Muscle layer of colon (tissue), 2 donors: ENCODE measurements around the gene GNGT2.

ENCODE experiments used
- H3K27ac ChIP-seq: one replicate; pipeline ENCODE4 v1.7.0; 2013; ENCODE audit warnings: low read depth, mild to moderate bottlenecking, low read length, moderate library complexity
- H3K27me3 ChIP-seq, 2 donors: one replicate each; pipeline ENCODE4 v1.7.0; 2013; ENCODE audit warnings: low read length in 2 of 2, mild to moderate bottlenecking in 2 of 2; ENCODE audit not compliant: insufficient read depth in 2 of 2, control insufficient read depth in 1 of 2
- H3K36me3 ChIP-seq: one replicate; pipeline ENCODE4 v1.7.0; 2013; ENCODE audit warnings: mild to moderate bottlenecking, low read length; ENCODE audit not compliant: insufficient read depth
- H3K4me1 ChIP-seq: one replicate; pipeline ENCODE4 v1.7.0; 2013; ENCODE audit warnings: mild to moderate bottlenecking, low read length; ENCODE audit not compliant: insufficient read depth
- H3K4me3 ChIP-seq, 2 donors: one replicate each; pipeline ENCODE4 v1.7.0; 2013; ENCODE audit warnings: low read length in 2 of 2, low read depth in 1 of 2, mild to moderate bottlenecking in 1 of 2, moderate library complexity in 1 of 2
- H3K9ac ChIP-seq: one replicate; pipeline ENCODE4 v1.7.0; 2013; ENCODE audit warnings: low read length
- H3K9me3 ChIP-seq: one replicate; pipeline ENCODE4 v1.7.0; 2013; ENCODE audit warnings: mild to moderate bottlenecking, low read length
- donor health status: abdominal sarcoma.
- donor health status: Adenocarcinoma of cecum.

The GNGT2 gene

DNA sequence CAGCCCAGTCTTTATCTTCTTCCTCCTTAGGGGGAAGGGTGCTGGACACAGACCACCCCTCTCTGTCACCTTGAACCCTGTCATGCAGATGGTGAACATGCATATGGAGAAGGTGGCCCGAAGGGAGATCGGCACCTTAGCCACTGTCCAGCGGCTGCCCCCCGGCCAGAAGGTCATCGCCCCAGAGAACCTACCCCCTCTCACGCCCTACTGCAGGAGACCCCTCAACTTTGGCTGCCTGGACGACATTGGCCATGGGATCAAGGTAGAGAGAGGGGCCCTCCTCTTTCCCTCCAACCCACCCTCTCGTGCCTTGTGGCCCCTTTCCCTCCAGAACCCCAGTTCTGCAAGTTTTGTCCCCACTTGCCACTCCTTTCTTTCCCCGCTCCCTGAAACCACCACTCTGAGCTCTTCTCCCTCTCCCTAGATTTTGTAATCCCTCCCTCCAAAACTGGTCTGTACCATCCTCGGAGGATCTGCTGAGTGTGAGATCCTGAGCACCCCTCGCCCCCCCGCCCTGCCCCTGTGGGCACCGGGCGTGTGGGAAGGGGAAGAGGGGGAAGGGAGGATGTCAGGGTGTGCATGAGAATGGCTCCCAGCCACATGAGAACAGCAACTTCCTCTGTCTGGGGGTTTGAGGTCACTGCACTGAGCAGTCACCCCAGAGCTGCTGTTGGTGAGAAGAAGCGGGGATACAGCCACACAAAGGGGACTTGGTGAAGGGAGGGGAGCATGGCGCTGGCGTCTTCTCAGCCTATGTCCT, 7.5 kb upstream of the GNGT2 start:
- Histone ChIP-seq H3K9me3 (no peaks in the 10 kb centered on the region), H3K27ac (no peak overlapping the region), H3K27me3 (peaks cover 0 to 19% of the 10 kb centered on the region in 2 donors), H3K4me1 (peaks cover 6% of the 10 kb centered on the region), H3K4me3 (no peak overlapping the region), H3K9ac (no peak overlapping the region), H3K36me3 (no peaks in the 10 kb centered on the region)

DNA sequence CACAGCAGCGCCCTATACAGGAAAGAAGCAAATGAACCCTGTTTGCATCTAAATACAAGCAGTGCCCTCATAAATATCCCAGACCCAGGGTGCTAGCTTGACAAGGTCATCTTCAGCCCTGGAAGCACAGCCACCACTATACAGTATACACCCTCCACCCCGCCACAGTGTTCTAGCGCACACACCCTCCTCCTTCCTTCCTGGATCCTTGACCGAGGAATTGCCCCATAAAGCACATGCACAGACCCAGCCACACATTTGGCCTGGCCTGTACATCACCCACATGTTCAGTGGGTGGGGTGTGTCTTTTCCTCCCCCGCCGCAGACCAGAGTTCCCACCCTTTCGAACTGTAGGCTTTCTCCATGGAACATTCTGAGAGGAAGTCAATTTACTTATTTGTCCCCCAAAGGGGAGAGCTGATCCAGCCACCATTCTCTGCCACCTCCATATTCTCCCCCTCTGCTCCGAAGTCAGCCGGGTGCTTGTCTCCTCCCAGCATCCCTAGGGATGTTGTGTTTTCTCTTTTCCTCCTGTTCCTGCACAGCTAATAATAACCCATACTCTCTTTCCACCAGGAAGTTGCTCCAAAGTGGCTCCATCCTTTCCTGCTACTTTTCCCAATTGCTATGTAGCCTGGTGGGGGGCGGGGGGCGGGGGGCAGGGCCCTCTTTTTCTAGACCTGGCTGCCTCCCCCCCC, 6.7 kb upstream of the GNGT2 start:
- Histone ChIP-seq H3K9me3 (no peaks in the 10 kb centered on the region), H3K9ac (no peak overlapping the region), H3K4me3 (no peak overlapping the region), H3K36me3 (no peaks in the 10 kb centered on the region), H3K27ac (no peak overlapping the region), H3K4me1 (peaks cover 6% of the 10 kb centered on the region), H3K27me3 (peaks cover 0 to 14% of the 10 kb centered on the region in 2 donors)

DNA sequence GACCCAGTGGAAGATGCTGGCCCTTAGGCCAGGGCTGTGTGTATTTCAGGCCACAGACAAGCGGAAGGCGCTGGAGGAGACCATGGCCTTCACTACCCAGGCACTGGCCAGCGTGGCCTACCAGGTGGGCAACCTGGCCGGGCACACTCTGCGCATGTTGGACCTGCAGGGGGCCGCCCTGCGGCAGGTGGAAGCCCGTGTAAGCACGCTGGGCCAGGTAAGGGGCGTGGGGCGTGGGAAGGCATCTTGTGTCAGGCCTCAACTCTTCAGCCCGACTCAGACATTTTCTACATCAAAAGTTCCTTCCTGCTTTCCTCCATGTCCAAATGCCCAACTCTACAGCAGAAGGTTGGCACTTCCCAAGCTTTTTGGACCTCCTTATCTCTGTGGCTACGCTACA, 6.1 kb upstream of the GNGT2 start:
- H3K36me3 ChIP-seq: no peaks in the 10 kb centered on the region
- no peak overlapping the region for H3K4me3 ChIP-seq
- peaks cover 6% of the 10 kb centered on the region for H3K4me1 ChIP-seq
- H3K9ac ChIP-seq: no peak overlapping the region
- H3K9me3 ChIP-seq: no peaks in the 10 kb centered on the region
- H3K27me3 ChIP-seq: peaks cover 0 to 14% of the 10 kb centered on the region in 2 donors
- H3K27ac ChIP-seq: no peak overlapping the region

DNA sequence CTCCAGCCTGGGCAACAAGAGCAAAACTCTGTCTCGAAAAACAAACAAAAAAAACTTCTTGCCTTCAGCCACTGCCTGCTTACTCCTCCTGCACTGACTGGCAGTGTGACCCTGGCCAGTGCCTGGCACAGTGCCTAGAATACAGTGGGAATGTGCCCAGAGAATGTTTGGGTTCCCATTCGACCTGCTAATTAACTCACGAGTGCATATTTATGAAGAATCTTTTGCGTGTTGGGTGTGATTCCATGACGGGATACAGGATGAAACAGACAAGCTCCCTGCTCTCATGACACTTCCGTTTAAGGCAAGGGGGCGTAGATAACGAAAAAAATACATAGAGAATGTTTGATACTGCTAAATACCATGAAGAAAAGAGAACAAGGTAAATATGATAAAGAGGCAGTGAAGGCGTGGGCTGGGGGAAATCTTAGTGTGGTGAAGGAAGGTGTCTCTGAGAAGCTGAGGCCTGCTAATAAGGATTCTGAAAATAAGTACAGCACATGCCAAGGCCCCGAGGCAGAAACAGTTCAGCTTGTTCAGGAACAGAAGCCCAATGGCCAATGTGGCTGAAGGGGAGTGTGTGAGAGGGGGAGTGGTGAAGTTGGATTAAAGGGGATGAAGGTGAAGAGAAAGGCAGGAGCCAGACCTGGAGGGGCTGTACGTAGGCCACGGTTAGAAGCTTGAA, 4.4 kb upstream of the GNGT2 start:
- Histone ChIP-seq H3K27ac (no peak overlapping the region), H3K27me3 (peaks cover 0 to 17% of the 10 kb centered on the region in 2 donors), H3K4me3 (no peak overlapping the region), H3K36me3 (no peaks in the 10 kb centered on the region), H3K4me1 (peaks cover 6% of the 10 kb centered on the region), H3K9ac (no peak overlapping the region), H3K9me3 (no peaks in the 10 kb centered on the region)

DNA sequence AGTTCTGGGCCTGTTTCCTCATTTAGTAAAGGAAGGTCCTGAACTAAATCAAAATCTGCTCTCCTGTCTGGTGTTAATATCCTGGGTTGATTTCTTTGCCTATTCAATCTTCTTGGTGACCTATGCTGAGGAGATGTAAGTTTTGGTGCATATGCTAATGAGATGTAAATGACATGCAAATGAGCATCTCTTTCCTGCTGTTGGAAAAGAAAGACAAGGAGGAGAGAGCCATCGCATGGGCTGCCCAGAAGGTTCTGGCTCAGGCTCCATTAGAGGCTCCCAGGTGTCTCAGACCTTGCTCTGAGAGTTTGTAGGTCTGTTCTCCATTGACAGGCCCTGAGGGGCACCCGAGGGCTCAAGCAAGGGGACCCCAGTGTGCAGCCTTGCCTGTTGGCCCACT, 3.5 kb upstream of the GNGT2 start:
- H3K9me3 ChIP-seq: no peaks in the 10 kb centered on the region
- H3K4me3 ChIP-seq: no peak overlapping the region
- peaks cover 0 to 8% of the 10 kb centered on the region in 2 donors for H3K27me3 ChIP-seq
- H3K4me1 ChIP-seq: peaks cover 6% of the 10 kb centered on the region
- no peak overlapping the region for H3K9ac ChIP-seq
- no peak overlapping the region for H3K27ac ChIP-seq
- no peaks in the 10 kb centered on the region for H3K36me3 ChIP-seq

DNA sequence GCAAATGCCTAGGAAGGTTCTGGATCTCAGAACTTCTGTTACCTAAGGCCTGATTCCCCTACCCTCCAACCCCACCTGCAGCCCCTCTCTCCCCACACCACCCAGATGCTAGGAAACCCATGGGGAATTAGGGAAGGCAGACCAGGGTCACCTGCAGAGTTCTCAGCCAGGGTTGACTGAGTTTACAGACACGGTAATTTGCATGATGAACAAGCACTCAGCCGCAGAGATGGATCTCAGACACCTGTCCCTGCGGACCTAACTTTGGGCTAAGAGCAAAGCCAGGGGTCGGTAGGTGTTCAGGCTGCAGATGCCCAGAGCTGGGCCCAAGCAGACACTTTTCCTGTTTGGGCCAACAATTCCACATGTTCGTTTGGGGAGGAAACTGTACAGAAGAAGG, 3.0 kb upstream of the GNGT2 start:
- no peak overlapping the region for H3K27ac ChIP-seq

DNA sequence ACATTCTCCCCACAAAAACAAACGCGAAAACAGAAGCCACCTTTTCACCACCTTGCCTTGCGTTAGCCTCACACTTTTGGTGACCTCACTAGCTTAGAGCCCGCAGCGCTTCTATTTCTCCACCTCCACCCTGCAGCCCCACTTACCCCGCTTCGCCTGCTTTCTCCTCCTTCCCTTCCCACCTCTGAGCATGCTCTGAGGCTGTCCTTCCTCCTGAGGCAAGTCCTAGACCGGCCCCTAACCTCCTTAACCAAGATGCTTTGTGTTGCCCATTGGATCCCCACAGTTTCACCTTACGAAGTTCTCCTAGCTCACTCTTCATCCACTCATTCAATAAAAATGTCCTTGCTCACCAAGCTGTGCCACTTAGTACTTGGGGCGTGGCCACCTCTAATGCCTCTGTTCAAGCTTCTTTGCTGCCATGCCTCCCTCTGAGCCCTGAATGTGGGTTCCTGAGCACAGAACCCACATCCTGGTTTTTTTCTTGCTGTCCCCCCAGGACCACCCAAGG, 1.3 kb downstream of the GNGT2 start:
- Histone ChIP-seq H3K27ac (no peak overlapping the region), H3K27me3 (peaks cover 0 to 8% of the 10 kb centered on the region in 2 donors), H3K36me3 (no peaks in the 10 kb centered on the region), H3K4me3 (no peak overlapping the region), H3K9ac (no peak overlapping the region), H3K9me3 (no peaks in the 10 kb centered on the region), H3K4me1 (no peaks in the 10 kb centered on the region)

More for the DNA sequence above, 3.0 kb upstream of the GNGT2 start:
- H3K27me3 ChIP-seq: peaks cover 0 to 8% of the 10 kb centered on the region in 2 donors
- H3K9ac ChIP-seq: no peak overlapping the region
- H3K36me3 ChIP-seq: no peaks in the 10 kb centered on the region
- H3K4me1 ChIP-seq: peaks cover 6% of the 10 kb centered on the region
- no peaks in the 10 kb centered on the region for H3K9me3 ChIP-seq
- H3K4me3 ChIP-seq: no peak overlapping the region

DNA sequence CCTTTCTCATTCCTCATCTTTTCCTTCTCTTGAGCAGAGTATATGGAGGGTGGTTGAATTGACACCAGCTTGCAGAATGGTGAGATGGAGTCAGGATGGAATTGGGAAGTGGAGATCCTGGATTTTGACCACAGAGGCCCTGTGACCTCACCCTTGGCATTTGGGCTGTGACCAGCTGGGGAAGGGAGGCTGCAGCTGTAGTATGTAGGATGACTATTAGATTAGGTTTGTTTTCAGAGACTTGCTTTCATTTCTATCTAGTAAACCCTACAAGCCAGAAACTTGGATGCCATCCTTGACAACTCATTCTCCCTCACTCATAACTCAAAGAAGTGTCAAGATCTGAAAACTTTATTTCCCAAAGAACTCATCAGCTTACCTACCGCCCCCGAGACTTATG, 5.9 kb downstream of the GNGT2 start:
- H3K4me1 ChIP-seq: no peaks in the 10 kb centered on the region
- H3K9ac ChIP-seq: no peak overlapping the region
- H3K27me3 ChIP-seq: no peaks in the 10 kb centered on the region
- no peaks in the 10 kb centered on the region for H3K9me3 ChIP-seq
- H3K36me3 ChIP-seq: no peaks in the 10 kb centered on the region
- no peak overlapping the region for H3K4me3 ChIP-seq
- H3K27ac ChIP-seq: no peak overlapping the region

DNA sequence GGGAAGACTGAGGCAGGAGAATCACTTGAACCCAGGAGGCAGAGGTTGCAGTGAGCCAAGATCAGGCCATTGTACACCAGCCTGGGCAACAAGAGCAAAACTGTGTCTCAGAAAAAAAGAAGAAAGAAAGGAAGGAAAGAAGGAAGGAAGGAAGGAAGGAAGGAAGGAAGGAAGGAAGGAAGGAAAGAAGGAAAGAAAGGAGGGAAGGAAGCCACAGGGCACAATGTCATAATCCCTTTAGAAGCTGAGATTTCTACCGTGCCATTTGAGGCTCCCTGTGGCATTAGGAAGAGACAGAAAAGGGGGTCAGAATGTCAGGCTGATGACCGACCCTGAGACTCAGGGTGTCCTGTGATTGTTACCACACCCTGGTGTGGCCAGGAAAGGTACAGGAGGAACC, 6.6 kb downstream of the GNGT2 start:
- Histone ChIP-seq H3K27ac (no peak overlapping the region), H3K4me3 (no peak overlapping the region), H3K9me3 (no peaks in the 10 kb centered on the region), H3K9ac (no peak overlapping the region), H3K4me1 (no peaks in the 10 kb centered on the region), H3K36me3 (no peaks in the 10 kb centered on the region), H3K27me3 (no peaks in the 10 kb centered on the region)

DNA sequence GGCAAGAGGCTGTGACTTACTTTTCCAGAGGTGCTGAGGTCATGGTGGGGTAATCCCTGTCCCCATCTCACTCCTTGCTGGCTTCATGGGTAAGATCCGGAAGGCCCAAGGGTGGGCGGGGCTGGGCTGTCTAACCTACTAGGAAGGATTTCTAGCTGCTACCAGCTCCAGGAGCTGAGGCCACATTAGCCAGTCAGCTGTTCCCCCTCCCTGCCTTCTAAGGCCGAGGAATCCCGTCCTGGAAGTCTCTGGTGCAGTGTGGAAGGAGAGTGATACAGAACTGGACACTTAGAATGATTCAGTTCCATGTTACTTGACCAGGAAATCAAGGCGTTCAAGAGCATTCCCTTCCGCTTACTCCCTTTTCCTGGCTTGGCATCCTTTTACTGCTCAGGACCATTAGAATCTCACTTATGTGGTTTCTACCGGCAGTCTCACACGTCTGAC, 8.9 kb downstream of the GNGT2 start:
- Histone ChIP-seq H3K4me1 (no peaks in the 10 kb centered on the region), H3K9ac (no peak overlapping the region), H3K27ac (no peak overlapping the region)

DNA sequence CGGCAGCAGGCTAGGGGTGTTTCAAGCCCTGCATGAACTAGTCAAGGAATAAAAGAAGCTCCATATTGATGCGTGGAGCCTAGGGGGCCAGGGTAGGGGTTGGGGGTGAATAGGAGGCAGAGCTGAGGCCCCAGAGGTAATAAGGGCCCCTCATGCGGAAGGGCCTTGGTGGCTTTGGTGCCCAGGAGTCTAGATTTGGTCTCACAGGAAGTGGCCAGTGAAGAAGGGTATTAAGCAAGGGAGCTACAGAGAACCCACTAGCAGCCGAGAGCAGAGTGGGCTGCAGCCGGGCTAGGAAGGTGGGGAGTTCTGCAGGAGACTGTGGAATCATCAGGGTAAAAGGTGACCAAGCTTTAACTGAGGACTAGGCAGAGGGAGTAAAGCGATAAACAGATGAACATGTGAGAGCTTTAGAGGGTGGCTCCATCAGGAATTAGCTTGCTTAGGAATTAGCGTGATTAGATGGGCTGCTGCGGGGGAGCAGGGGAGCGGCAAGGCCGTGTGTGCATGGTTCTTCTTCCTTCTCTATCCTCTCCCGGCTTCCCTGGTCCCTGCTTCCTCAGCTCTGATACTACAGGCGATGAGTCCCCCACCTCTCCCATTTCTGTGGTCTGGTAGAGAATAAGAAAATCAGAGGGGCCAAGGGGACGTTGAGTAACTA, 9.8 kb downstream of the GNGT2 start:
- no peaks in the 10 kb centered on the region for H3K36me3 ChIP-seq
- no peak overlapping the region for H3K4me3 ChIP-seq
- H3K27me3 ChIP-seq: no peaks in the 10 kb centered on the region
- no peaks in the 10 kb centered on the region for H3K4me1 ChIP-seq
- no peak overlapping the region for H3K27ac ChIP-seq
- H3K9me3 ChIP-seq: no peaks in the 10 kb centered on the region
- H3K9ac ChIP-seq: no peak overlapping the region

More for the DNA sequence above, 8.9 kb downstream of the GNGT2 start:
- Histone ChIP-seq H3K27me3 (no peaks in the 10 kb centered on the region), H3K36me3 (no peaks in the 10 kb centered on the region), H3K9me3 (no peaks in the 10 kb centered on the region), H3K4me3 (no peak overlapping the region)
